ENCODE measurements around the gene CTBP2. TPM values are rescaled to one million over a fixed set of nuclear protein-coding genes. Genes with fewer than 3 reads are reported as not detected.

The CTBP2 gene
- total RNA-seq, 1 donor from 2014 or later, result 90.6 TPM

- Mint-ChIP-seq H3K36me3 (ENCODE audit: low read depth) (no peaks in the 10 kb centered on the region), H3K4me1 (ENCODE audit: low read depth) (peaks cover 60% of the 10 kb centered on the region), H3K27me3 (ENCODE audit: low read depth) (no peaks in the 10 kb centered on the region), H3K27ac (ENCODE audit: unreplicated experiment) (peak overlapping the region; percentile 96), H3K9me3 (ENCODE audit: low read depth) (no peaks in the 10 kb centered on the region), H3K4me3 (ENCODE audit: unreplicated experiment) (peak overlapping the region; percentile 82)
- DNase-seq (ENCODE audit: low spot score), result no peak
- TF ChIP-seq CTCF (IDR thresholded peaks at IDR 0.05), result no peak
These were observed 2.9 kb downstream of the CTBP2 start for GRCh38 chr10:125157505-125157904.

- Mint-ChIP-seq H3K4me1 (ENCODE audit: low read depth) (peaks cover 63% of the 10 kb centered on the region), H3K27ac (ENCODE audit: unreplicated experiment) (peak overlapping the region; percentile 96), H3K9me3 (ENCODE audit: low read depth) (no peaks in the 10 kb centered on the region), H3K36me3 (ENCODE audit: low read depth) (no peaks in the 10 kb centered on the region), H3K4me3 (ENCODE audit: unreplicated experiment) (peak overlapping the region; percentile 82), H3K27me3 (ENCODE audit: low read depth) (no peaks in the 10 kb centered on the region)
- DNase-seq (ENCODE audit: low spot score), result no peak
- no peak for TF ChIP-seq CTCF (IDR thresholded peaks at IDR 0.05)
These were observed 3.5 kb downstream of the CTBP2 start for GRCh38 chr10:125156739-125157480.

GRCh38 chr10:125156196-125156595 lies 4.2 kb downstream of the CTBP2 start:
- H3K27me3 Mint-ChIP-seq (ENCODE audit: low read depth), result no peaks in the 10 kb centered on the region
- H3K4me1 Mint-ChIP-seq (ENCODE audit: low read depth), result peaks cover 64% of the 10 kb centered on the region
- no peaks in the 10 kb centered on the region for H3K36me3 Mint-ChIP-seq (ENCODE audit: low read depth)
- H3K27ac Mint-ChIP-seq (ENCODE audit: unreplicated experiment), result peak overlapping the region; percentile 96
- no peak overlapping the region for H3K4me3 Mint-ChIP-seq (ENCODE audit: unreplicated experiment)
- no peak for DNase-seq (ENCODE audit: low spot score)
- TF ChIP-seq CTCF (IDR thresholded peaks at IDR 0.05), result no peak
- H3K9me3 Mint-ChIP-seq (ENCODE audit: low read depth), result no peaks in the 10 kb centered on the region

GRCh38 chr10:125155101-125155500 lies 5.3 kb downstream of the CTBP2 start:
- Mint-ChIP-seq H3K36me3 (ENCODE audit: low read depth) (peaks cover 2% of the 10 kb centered on the region), H3K4me3 (ENCODE audit: unreplicated experiment) (peak overlapping the region; percentile 51), H3K27ac (ENCODE audit: unreplicated experiment) (peak overlapping the region; percentile 89), H3K9me3 (ENCODE audit: low read depth) (no peaks in the 10 kb centered on the region), H3K27me3 (ENCODE audit: low read depth) (no peaks in the 10 kb centered on the region), H3K4me1 (ENCODE audit: low read depth) (peaks cover 72% of the 10 kb centered on the region)
- no peak for DNase-seq (ENCODE audit: low spot score)
- TF ChIP-seq CTCF (IDR thresholded peaks at IDR 0.05), result no peak

- Mint-ChIP-seq H3K4me1 (ENCODE audit: low read depth) (peaks cover 78% of the 10 kb centered on the region), H3K4me3 (ENCODE audit: unreplicated experiment) (peak overlapping the region; percentile 51), H3K9me3 (ENCODE audit: low read depth) (no peaks in the 10 kb centered on the region), H3K36me3 (ENCODE audit: low read depth) (peaks cover 2% of the 10 kb centered on the region), H3K27ac (ENCODE audit: unreplicated experiment) (peak overlapping the region; percentile 89), H3K27me3 (ENCODE audit: low read depth) (no peaks in the 10 kb centered on the region)
- no peak for DNase-seq (ENCODE audit: low spot score)
- TF ChIP-seq CTCF (IDR thresholded peaks at IDR 0.05), result no peak
These were observed 5.8 kb downstream of the CTBP2 start for GRCh38 chr10:125154529-125154928.
